H1 (cell line): ENCODE measurements around the gene KCNH8. TPM values are rescaled to one million over a fixed set of nuclear protein-coding genes. Genes with fewer than 3 reads are reported as not detected.

Experiments
- CTCF ChIA-PET: fragments of 300-600 bp; sonication (Branson Sonifier 250); formaldehyde crosslinking; loops from one replicate; lab custom pipeline; 2021; ENCODE audit not compliant: partially characterized antibody; lab: Charles Lee
- POLR2A ChIA-PET: fragments of 300-600 bp; sonication (Branson Sonifier 250); formaldehyde crosslinking; loops from one replicate; lab custom pipeline; 2021; ENCODE audit warnings: inconsistent platforms; ENCODE audit not compliant: partially characterized antibody; lab: Charles Lee
- DNase-seq, 2 experiments: peaks; one replicate each; pipeline versions ENCODE4 v3.0.0 to v3.0.0-alpha.2; 2010 to 2022; ENCODE audit warnings: low spot score in 2 of 2, low read depth in 1 of 2, mixed read lengths in 1 of 2
- FAIRE-seq: peaks from 2 replicates; lab custom pipeline; 2011; peaks lifted over from hg19 to GRCh38; lab: Jason Lieb, UNC
- H2AFZ ChIP-seq: 2 replicates; pipeline ENCODE4 v1.8.1; 2012; ENCODE audit warnings: low read length, inconsistent platforms
- H2AK5ac ChIP-seq: 2 replicates; pipeline ENCODE4 v1.6.1; 2013; ENCODE audit warnings: low read depth, low read length
- H2BK120ac ChIP-seq: replicated peaks from 2 replicates; pipeline ENCODE3; 2013; ENCODE audit warnings: low read depth, low read length, inconsistent platforms
- H2BK12ac ChIP-seq: 2 replicates; pipeline ENCODE4 v1.6.1; 2013; ENCODE audit warnings: low read depth, low read length
- H2BK15ac ChIP-seq: 2 replicates; pipeline ENCODE4 v1.6.1; 2013; ENCODE audit warnings: low read length
- H2BK20ac ChIP-seq: 2 replicates; pipeline ENCODE4 v1.6.1; 2013; ENCODE audit warnings: low read length
- H2BK5ac ChIP-seq: 2 replicates; pipeline ENCODE4 v1.6.1; 2013; ENCODE audit warnings: low read depth, low read length
- H3K14ac ChIP-seq: 2 replicates; pipeline ENCODE4 v1.6.1; 2013; ENCODE audit warnings: inconsistent platforms; ENCODE audit not compliant: insufficient read length
- H3K18ac ChIP-seq: 2 replicates; pipeline ENCODE4 v1.6.1; 2013; ENCODE audit warnings: low read length; ENCODE audit errors: extremely low read depth
- H3K23ac ChIP-seq: 2 replicates; pipeline ENCODE4 v1.6.1; 2013; ENCODE audit warnings: inconsistent platforms; ENCODE audit not compliant: insufficient read length
- H3K23me2 ChIP-seq: 2 replicates; pipeline ENCODE4 v1.6.1; 2013; ENCODE audit warnings: low read depth, low read length
- H3K27ac ChIP-seq: 2 replicates; pipeline ENCODE4 v1.6.1; 2011; ENCODE audit warnings: low read depth, low read length, inconsistent platforms
- H3K27me3 ChIP-seq, 4 experiments: replicated peaks in 1 of 4; 1 replicate in 1 of 4; 2 replicates in 3 of 4; pipeline versions ENCODE4 v1.6.1 to v1.8.1; 2011 to 2013; ENCODE audit warnings: low read length in 3 of 4, mild to moderate bottlenecking in 3 of 4, inconsistent platforms in 2 of 4, mixed read lengths in 2 of 4, moderate library complexity in 1 of 4; ENCODE audit not compliant: control insufficient read depth in 3 of 4, insufficient read depth in 3 of 4; ENCODE audit errors: extremely low read depth in 1 of 4
- H3K36me3 ChIP-seq, 4 experiments: 2 replicates each; pipeline versions ENCODE4 v1.6.1 to v1.8.1; 2011 to 2013; ENCODE audit warnings: mild to moderate bottlenecking in 4 of 4, low read length in 3 of 4, moderate library complexity in 2 of 4, control low read depth in 1 of 4, inconsistent platforms in 1 of 4; ENCODE audit not compliant: insufficient read depth in 4 of 4, control insufficient read depth in 2 of 4
- H3K4ac ChIP-seq: replicated peaks from 2 replicates; pipeline ENCODE3; 2013; ENCODE audit warnings: low read length, low read depth, mixed read lengths, inconsistent platforms; ENCODE audit not compliant: insufficient read length
- H3K4me1 ChIP-seq, 4 experiments: replicated peaks in 1 of 4; 1 replicate in 1 of 4; 2 replicates in 3 of 4; pipeline versions ENCODE4 v1.6.1 to v1.8.1; 2011 to 2013; ENCODE audit warnings: low read length in 3 of 4, inconsistent platforms in 2 of 4, mixed read lengths in 1 of 4; ENCODE audit not compliant: insufficient read depth in 4 of 4, control insufficient read depth in 3 of 4
- H3K4me2 ChIP-seq, 2 experiments: 2 replicates each; pipeline versions ENCODE4 v1.6.1 to v1.8.1; 2011 to 2013; ENCODE audit warnings: low read depth in 2 of 2, low read length in 2 of 2, control low read depth in 1 of 2, inconsistent platforms in 1 of 2, mild to moderate bottlenecking in 1 of 2; ENCODE audit not compliant: insufficient read depth in 1 of 2
- H3K4me3 ChIP-seq, 4 experiments: fragments of 200-600, 300-600 bp in 1 of 4; sonication (generic), shearing (Covaris generic), sonication (Bioruptor Twin) in 1 of 4; 2 replicates each; pipeline versions ENCODE4 v1.5.1 to v1.8.1; 2011 to 2016; ENCODE audit warnings: low read length in 4 of 4, low read depth in 3 of 4, control low read depth in 2 of 4, inconsistent platforms in 2 of 4, mild to moderate bottlenecking in 2 of 4, mixed read lengths in 1 of 4, moderate library complexity in 1 of 4; ENCODE audit not compliant: insufficient read depth in 2 of 4; ENCODE audit errors: extremely low read depth in 1 of 4
- H3K56ac ChIP-seq: replicated peaks from 2 replicates; pipeline ENCODE3; 2013; ENCODE audit warnings: low read depth, mild to moderate bottlenecking, mixed read lengths, low read length, inconsistent platforms; ENCODE audit not compliant: insufficient read length
- H3K79me1 ChIP-seq: 2 replicates; pipeline ENCODE4 v1.6.1; 2013; ENCODE audit warnings: low read depth, low read length, control low read depth
- H3K79me2 ChIP-seq, 2 experiments: 2 replicates each; pipeline versions ENCODE4 v1.6.1 to v1.8.1; 2012 to 2013; ENCODE audit warnings: low read length in 2 of 2, mild to moderate bottlenecking in 2 of 2, inconsistent platforms in 1 of 2; ENCODE audit not compliant: insufficient read depth in 2 of 2, control insufficient read depth in 1 of 2
- H3K9ac ChIP-seq, 4 experiments: replicated peaks in 1 of 4; 1 replicate in 1 of 4; 2 replicates in 3 of 4; pipeline versions ENCODE4 v1.6.1 to v1.8.1; 2011 to 2013; ENCODE audit warnings: low read depth in 3 of 4, low read length in 3 of 4, control low read depth in 2 of 4, mild to moderate bottlenecking in 2 of 4, moderate library complexity in 2 of 4, inconsistent platforms in 1 of 4; ENCODE audit errors: extremely low read depth in 1 of 4
- H3K9me3 ChIP-seq, 2 experiments: 2 replicates each; pipeline versions ENCODE4 v1.6.1 to v1.8.1; 2012 to 2013; ENCODE audit warnings: mild to moderate bottlenecking in 2 of 2, moderate library complexity in 2 of 2, control low read depth in 1 of 2, inconsistent platforms in 1 of 2, low read depth in 1 of 2, low read length in 1 of 2, mixed read lengths in 1 of 2; ENCODE audit not compliant: insufficient read depth in 2 of 2
- H4K20me1 ChIP-seq, 2 experiments: replicated peaks in 1 of 2; 2 replicates each; pipeline versions ENCODE3 to v1.8.1; 2011 to 2013; ENCODE audit warnings: inconsistent platforms in 2 of 2, low read length in 2 of 2, mild to moderate bottlenecking in 1 of 2; ENCODE audit not compliant: insufficient read depth in 2 of 2, control insufficient read depth in 1 of 2
- H4K5ac ChIP-seq: 2 replicates; pipeline ENCODE4 v1.6.1; 2013; ENCODE audit warnings: low read length, low read depth, mixed read lengths, inconsistent platforms; ENCODE audit not compliant: insufficient read length
- H4K8ac ChIP-seq: 2 replicates; pipeline ENCODE4 v1.8.0; 2013; ENCODE audit warnings: mild to moderate bottlenecking, moderate library complexity, low read length, inconsistent platforms; ENCODE audit not compliant: insufficient read depth; ENCODE audit errors: extremely low read depth
- H4K91ac ChIP-seq: replicated peaks from 2 replicates; pipeline ENCODE3; 2013; ENCODE audit warnings: low read length, mixed read lengths, inconsistent platforms; ENCODE audit not compliant: insufficient read length
- CHD2 ChIP-seq: IDR thresholded peaks from 2 replicates; pipeline ENCODE4 v1.6.1; 2012; ENCODE audit warnings: low read length, improper control_type of control experiment
- KDM5A ChIP-seq: fragments of 200-600 bp; IDR thresholded peaks from 2 replicates; pipeline ENCODE4 v1.7.1; 2012; ENCODE audit warnings: mild to moderate bottlenecking, low read length, inconsistent platforms, mixed read lengths
- MAFK ChIP-seq: IDR thresholded peaks from 2 replicates; pipeline ENCODE4 v1.6.1; 2012; ENCODE audit warnings: low read depth, mild to moderate bottlenecking, improper control_type of control experiment, low read length
- polyA plus RNA-seq, 7 experiments: library from polyadenylated mRNA; depleted of rRNA in 3 of 7; stranded (reverse) in 5 of 7; unstranded in 2 of 7; fragments of >200 nt in 5 of 7; fragments of 200-250 nt in 2 of 7; gene quantifications; 1 replicate in 5 of 7; 2 replicates in 1 of 7; 4 replicates in 1 of 7; pipeline versions ENCODE4 v1.2.1 to v1.2.3, GENCODE V29; 2011 to 2013; ENCODE audit warnings: missing spikeins in 2 of 7, mixed read lengths in 2 of 7
- total RNA-seq: library from RNA; stranded (reverse); fragmentation: NEBNext Ultra II Directional; extraction: Animal tissue kit (Norgen Biotek cat#: 25700); gene quantifications from 2 replicates; pipeline ENCODE4 v1.2.1, GENCODE V29; 2021
- TF ChIP-seq, protein P1 (sequence below): IDR thresholded peaks from 2 replicates; pipeline ENCODE4 v1.6.1; 2012; ENCODE audit warnings: inconsistent platforms

Gene KCNH8
- total and polyA plus RNA-seq, 2 of the 8 experiments (the other 6 are each of a cell fraction or from before 2014, with no cell fraction given), result 2.2 to 2.4 TPM

DNA sequence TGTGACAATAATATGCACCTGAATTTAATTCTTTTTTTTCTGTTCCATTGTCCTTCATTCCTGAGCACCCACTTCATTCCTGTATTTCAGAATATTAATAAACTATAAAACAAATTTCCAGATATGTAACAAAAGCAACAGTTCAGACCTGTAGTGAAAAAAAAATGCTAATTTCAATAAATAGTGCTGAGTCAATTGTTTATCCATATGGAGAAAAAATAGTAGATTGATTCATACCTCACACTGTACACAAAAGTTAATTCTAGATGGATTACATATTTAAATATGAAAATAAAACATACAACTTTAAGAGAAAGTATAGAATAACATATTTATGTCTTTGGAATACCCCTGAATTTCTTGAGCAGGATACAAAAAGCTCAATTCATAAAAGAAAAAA is 43.9 kb upstream of the KCNH8 start:
- no peak overlapping the region for H3K18ac ChIP-seq
- peaks cover 10 to 11% of the 10 kb centered on the region in 2 experiments; a peak in 1 of 4 replicates for H3K9me3 ChIP-seq
- H2BK12ac ChIP-seq, result no peak overlapping the region
- H2BK5ac ChIP-seq, result no peak overlapping the region
- H3K9ac ChIP-seq, result no peak overlapping the region
- no peak overlapping the region for H3K4me2 ChIP-seq
- CTCF ChIA-PET, result no interaction called here
- H3K27me3 ChIP-seq, result no peaks in the 10 kb centered on the region
- POLR2A ChIA-PET, result no interaction called here
- no peaks in the 10 kb centered on the region for H3K23me2 ChIP-seq
- no peak overlapping the region for H2AK5ac ChIP-seq
- H3K4ac ChIP-seq, result no peak overlapping the region
- FAIRE-seq (no peak), DNase-seq (no peak)
- no peak overlapping the region for H4K5ac ChIP-seq
- no peak overlapping the region for H3K23ac ChIP-seq
- no peak overlapping the region for H3K4me3 ChIP-seq
- no peak overlapping the region for H2BK120ac ChIP-seq
- H3K79me1 ChIP-seq, result no peaks in the 10 kb centered on the region
- no peaks in the 10 kb centered on the region for H4K20me1 ChIP-seq
- no peaks in the 10 kb centered on the region for H3K4me1 ChIP-seq
- H4K8ac ChIP-seq, result no peak overlapping the region
- H3K36me3 ChIP-seq, result no peaks in the 10 kb centered on the region
- H3K27ac ChIP-seq, result no peak overlapping the region
- H2AFZ ChIP-seq, result no peak overlapping the region
- no peak overlapping the region for H3K14ac ChIP-seq
- H3K56ac ChIP-seq, result no peak overlapping the region
- H3K79me2 ChIP-seq, result no peaks in the 10 kb centered on the region
- no peak overlapping the region for H2BK15ac ChIP-seq
- H4K91ac ChIP-seq, result no peak overlapping the region
- no peak overlapping the region for H2BK20ac ChIP-seq
- TF ChIP-seq, protein P1, sequence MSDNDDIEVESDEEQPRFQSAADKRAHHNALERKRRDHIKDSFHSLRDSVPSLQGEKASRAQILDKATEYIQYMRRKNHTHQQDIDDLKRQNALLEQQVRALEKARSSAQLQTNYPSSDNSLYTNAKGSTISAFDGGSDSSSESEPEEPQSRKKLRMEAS, result no peak
- TF ChIP-seq CHD2, result no peak
- TF ChIP-seq KDM5A, result no peak
- TF ChIP-seq MAFK, result no peak
